ENCODE measurements around the gene DAGLA.

Gene DAGLA

GRCh38 chr11:61780581-61781162, 100.5 kb downstream of the DAGLA start:
- DNase-seq (ENCODE audit: low read depth) = no peak

GRCh38 chr11:61781585-61781984, 101.4 kb downstream of the DAGLA start:
- DNase-seq (ENCODE audit: low read depth) = no peak

- no peak for DNase-seq (ENCODE audit: low read depth)
Observed at GRCh38 chr11:61782299-61782698, 102.1 kb downstream of the DAGLA start.

- DNase-seq (ENCODE audit: low read depth) = no peak
Observed at GRCh38 chr11:61782841-61783240, 102.7 kb downstream of the DAGLA start.

- no peak for DNase-seq (ENCODE audit: low read depth)
Observed at GRCh38 chr11:61783717-61784505, 103.7 kb downstream of the DAGLA start.

GRCh38 chr11:61784506-61784805, 104.3 kb downstream of the DAGLA start:
- DNase-seq (ENCODE audit: low read depth) = no peak

- no peak for DNase-seq (ENCODE audit: low read depth)
Observed at GRCh38 chr11:61785837-61786402, 105.7 kb downstream of the DAGLA start.

- DNase-seq (ENCODE audit: low read depth) = no peak
Observed at GRCh38 chr11:61787928-61788491, 107.8 kb downstream of the DAGLA start.

GRCh38 chr11:61791737-61792309, 111.6 kb downstream of the DAGLA start:
- DNase-seq (ENCODE audit: low read depth) = peak; percentile 85

- peak; percentile 92 for DNase-seq (ENCODE audit: low read depth)
Observed at GRCh38 chr11:61792310-61793082, 112.3 kb downstream of the DAGLA start, which contains the start of the genes FEN1 and TMEM258. Gene FEN1, plus strand, starts transcription at chr11:61792911. Its CDS starts 2,451 bp downstream, at chr11:61795362. Gene TMEM258, minus strand, starts transcription at chr11:61792599. Its CDS starts 41 bp downstream, at chr11:61792558.

- DNase-seq (ENCODE audit: low read depth) = no peak
Observed at GRCh38 chr11:61793083-61793828, 113.1 kb downstream of the DAGLA start.

GRCh38 chr11:61793829-61794204, 113.6 kb downstream of the DAGLA start:
- no peak for DNase-seq (ENCODE audit: low read depth)

- no peak for DNase-seq (ENCODE audit: low read depth)
Observed at GRCh38 chr11:61794579-61794978, 114.4 kb downstream of the DAGLA start.

GRCh38 chr11:61795459-61795858, 115.3 kb downstream of the DAGLA start:
- DNase-seq (ENCODE audit: low read depth) = no peak

- DNase-seq (ENCODE audit: low read depth) = no peak
Observed at GRCh38 chr11:61795876-61796526, 115.8 kb downstream of the DAGLA start.

All from fibroblast of gingiva (primary cell).